ENCODE measurements around the gene ZNF608.

ZNF608 gene

GRCh38 chr5:124782262-124782661 is 35.8 kb upstream of the ZNF608 start:
- TF ChIP-seq CTCF (IDR thresholded peaks at IDR 0.05): no peak

DNA sequence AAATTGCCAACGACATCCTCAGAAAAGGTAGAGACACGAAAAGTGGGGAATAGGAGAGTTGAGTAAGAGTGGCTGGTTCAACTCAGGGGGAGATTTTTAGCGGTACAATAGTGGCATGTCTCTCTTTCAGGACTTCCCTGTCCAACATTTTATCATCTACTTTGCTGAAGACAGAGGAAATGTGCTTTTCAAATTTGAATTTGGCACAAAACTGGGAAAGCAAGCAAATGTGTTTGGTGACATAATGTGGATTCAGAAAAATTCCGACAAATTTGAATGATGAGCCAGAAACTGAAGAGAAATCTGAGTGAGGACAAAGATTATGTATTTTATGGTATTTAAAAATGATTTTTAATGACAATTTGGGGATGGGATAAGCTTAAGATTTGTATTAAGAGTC is 33.6 kb upstream of the ZNF608 start:
- TF ChIP-seq CTCF (IDR thresholded peaks at IDR 0.05): no peak

- TF ChIP-seq CTCF (IDR thresholded peaks at IDR 0.05): no peak
Measured at GRCh38 chr5:124773315-124774311, 27.2 kb upstream of the ZNF608 start.

- no peak for TF ChIP-seq CTCF (IDR thresholded peaks at IDR 0.05)
Measured at GRCh38 chr5:124772457-124773200, 26.2 kb upstream of the ZNF608 start.

DNA sequence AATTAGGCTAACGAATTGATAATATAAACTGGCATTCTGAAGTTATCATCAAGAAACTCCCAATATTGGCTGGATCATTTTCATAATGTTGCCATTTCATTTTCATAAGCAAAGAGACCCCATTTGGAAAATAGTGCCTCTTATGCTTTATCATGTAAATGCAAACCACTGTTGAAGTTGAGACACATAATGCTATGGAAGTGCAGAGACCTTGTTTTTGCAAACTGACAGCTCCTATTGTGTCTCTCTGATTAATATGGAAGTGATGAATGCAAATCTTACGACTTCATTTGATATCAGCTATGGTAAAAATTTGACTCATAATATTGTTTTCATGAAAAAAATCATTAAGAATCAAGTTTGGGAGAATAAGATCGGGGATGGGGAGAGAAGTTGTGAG is 25.3 kb upstream of the ZNF608 start:
- TF ChIP-seq CTCF (IDR thresholded peaks at IDR 0.05): no peak

GRCh38 chr5:124764992-124765611 is 18.7 kb upstream of the ZNF608 start:
- TF ChIP-seq CTCF (IDR thresholded peaks at IDR 0.05): no peak

GRCh38 chr5:124764585-124764984 is 18.1 kb upstream of the ZNF608 start:
- no peak for TF ChIP-seq CTCF (IDR thresholded peaks at IDR 0.05)
